ENCODE measurements around the gene HCFC1R1.

Gene HCFC1R1

DNA sequence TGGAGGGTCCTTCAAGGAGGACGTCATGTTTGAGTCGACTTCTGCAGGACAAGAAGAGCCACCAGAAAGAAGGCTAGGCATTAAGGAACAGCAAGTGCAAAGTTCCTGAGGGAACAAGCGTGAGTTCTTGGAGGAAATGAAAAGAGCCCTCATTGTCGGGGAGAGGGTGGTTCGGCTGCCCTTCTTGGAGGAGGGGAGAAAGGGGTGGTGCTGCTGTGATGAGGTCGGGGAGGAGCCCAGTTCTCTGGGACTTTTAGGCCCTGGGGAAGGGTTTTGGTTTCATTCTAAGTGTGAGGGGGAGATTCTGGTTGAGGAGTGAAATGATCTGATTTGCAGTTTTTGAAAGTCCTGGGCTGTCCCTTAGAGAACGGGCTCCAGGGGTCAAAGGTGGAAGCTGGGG is 8.9 kb upstream of the HCFC1R1 start:
- no peaks in the 10 kb centered on the region for H3K36me3 ChIP-seq (ENCODE audit: insufficient read depth, low read length)
- no peaks in the 10 kb centered on the region for H3K9me3 ChIP-seq (ENCODE audit: control insufficient read depth, insufficient read depth, low read length)
- peaks cover 4% of the 10 kb centered on the region; the same call in 1 of the 2 replicates for H3K4me1 ChIP-seq (ENCODE audit: insufficient read depth, low read length)
- H3K9ac ChIP-seq (ENCODE audit: low read depth, low read length) = no peak overlapping the region

DNA sequence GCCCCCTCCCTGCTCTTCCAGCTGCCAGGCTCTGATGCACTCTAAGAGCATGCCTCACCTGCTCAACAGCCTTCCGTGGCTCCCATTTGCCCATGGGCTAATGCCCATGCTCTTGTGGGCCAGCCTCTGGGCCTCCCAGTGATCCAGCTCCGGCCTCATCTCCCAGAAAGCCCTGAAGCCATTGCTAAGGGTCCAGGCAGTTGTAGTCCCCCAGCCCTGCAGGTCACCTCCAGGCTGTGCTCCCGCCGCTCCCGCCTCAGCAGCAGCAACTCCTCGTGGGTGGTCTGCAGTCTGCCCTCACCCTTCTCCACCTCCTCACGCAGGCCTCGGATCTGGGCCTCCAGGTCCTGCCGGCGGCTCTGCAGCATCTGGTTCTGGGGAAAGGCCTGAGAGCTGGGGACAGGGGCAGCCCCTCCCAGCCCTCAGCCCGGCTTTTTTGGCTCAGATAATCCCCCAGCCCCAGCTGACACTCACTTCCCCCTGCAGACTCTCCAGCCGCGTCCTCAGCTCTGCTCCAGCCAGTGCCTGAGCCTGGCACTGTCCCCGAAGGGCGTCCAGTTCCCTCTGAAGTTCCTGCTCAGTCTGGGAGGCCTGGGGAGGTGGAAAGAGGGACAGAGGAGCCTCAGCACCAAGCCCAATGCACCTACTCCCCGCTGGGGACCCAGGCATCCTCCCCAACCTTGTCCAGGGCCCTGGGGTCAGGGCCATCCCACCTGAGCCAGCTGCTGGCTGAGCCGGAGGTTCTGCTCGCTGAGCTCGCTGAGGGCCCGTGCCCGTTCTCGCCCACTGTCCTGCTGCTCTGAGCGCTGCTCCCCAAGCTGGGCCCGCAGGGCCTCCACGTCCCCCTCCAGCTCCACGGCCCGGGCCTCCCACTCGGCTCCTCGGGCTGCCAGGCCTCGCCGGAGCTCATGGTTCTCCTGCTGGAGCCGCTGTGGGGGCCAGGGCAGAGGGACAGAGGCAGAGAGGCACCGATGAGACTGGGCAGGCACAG is 6.8 kb upstream of the HCFC1R1 start:
- Histone ChIP-seq H3K36me3 (ENCODE audit: insufficient read depth, low read length) (no peaks in the 10 kb centered on the region), H3K9me3 (ENCODE audit: control insufficient read depth, insufficient read depth, low read length) (no peaks in the 10 kb centered on the region), H3K4me1 (ENCODE audit: insufficient read depth, low read length) (peaks cover 4% of the 10 kb centered on the region; the same call in 1 of the 2 replicates), H3K9ac (ENCODE audit: low read depth, low read length) (no peak overlapping the region)

DNA sequence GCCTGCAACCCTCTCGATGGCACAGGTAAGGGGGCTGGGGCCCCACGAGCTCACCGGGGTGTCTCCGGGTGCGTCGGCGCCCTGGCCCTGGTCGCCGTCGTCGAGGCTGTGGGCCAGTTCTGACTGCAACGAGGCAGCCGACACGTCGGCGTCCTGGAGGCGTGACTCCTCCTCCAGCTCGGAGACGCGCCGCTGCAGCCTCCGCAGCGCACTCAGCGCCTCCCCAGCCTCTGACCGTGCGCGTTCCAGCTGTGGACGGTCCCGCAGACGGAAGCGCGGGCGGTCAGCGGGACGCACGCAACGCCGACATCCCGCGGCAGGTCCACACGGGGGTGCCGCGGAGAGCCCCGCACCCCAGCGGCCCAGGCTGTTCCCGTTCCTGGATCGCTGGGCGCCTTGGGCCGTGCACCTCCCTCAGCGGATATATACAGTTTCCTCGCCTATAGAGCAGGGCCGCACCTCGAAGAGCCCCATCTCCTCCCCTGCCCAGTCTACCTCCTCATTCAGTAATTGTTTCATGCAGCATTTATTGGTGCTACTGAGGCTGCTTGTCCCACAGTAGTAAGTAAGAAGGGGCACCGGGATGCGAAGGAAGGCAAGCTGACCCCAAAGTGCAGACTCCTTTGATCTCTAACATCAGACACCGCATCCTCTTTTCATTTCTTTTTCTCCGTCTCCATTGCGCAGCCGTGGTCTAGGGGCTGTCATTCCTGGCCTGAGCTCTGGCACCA is 5.9 kb upstream of the HCFC1R1 start:
- H3K4me1 ChIP-seq (ENCODE audit: insufficient read depth, low read length) = peaks cover 4% of the 10 kb centered on the region; the same call in 1 of the 2 replicates
- no peaks in the 10 kb centered on the region for H3K36me3 ChIP-seq (ENCODE audit: insufficient read depth, low read length)
- H3K9ac ChIP-seq (ENCODE audit: low read depth, low read length) = no peak overlapping the region
- H3K9me3 ChIP-seq (ENCODE audit: control insufficient read depth, insufficient read depth, low read length) = no peaks in the 10 kb centered on the region

DNA sequence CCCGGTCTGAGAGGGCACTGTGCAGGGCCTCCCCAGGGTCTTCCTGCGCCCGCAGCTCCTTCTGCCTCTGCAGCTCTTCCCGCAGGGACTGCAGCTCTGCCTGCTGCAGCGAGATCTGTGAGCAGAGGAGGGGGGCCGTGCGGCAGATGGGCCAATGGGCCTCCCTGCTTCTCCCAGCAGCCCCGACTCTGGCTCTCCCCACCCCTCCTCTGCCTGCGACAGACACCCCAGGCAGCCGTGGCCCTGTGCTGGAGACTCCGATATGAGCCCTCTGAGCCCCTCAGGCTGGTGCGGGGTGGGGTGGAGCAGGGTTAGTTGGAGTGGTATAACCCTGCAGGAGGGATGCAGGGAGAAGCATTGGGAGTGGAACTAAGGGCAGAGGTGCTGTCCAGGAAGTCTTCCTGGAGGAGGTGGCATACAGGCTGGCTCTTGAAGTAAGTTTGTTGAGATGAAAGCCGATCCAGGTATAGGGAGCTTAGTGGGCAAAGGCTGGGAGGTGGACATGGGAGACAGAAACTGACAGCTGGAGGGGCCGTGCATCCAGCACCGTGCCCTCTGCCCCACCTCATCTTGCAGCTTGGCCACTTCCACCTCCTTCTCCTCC is 5.1 kb upstream of the HCFC1R1 start:
- Histone ChIP-seq H3K9ac (ENCODE audit: low read depth, low read length) (peak overlapping the region; percentile 36; the same call in 1 of the 2 replicates), H3K9me3 (ENCODE audit: control insufficient read depth, insufficient read depth, low read length) (no peaks in the 10 kb centered on the region), H3K36me3 (ENCODE audit: insufficient read depth, low read length) (no peaks in the 10 kb centered on the region), H3K4me1 (ENCODE audit: insufficient read depth, low read length) (peaks cover 4% of the 10 kb centered on the region; the same call in 1 of the 2 replicates)

DNA sequence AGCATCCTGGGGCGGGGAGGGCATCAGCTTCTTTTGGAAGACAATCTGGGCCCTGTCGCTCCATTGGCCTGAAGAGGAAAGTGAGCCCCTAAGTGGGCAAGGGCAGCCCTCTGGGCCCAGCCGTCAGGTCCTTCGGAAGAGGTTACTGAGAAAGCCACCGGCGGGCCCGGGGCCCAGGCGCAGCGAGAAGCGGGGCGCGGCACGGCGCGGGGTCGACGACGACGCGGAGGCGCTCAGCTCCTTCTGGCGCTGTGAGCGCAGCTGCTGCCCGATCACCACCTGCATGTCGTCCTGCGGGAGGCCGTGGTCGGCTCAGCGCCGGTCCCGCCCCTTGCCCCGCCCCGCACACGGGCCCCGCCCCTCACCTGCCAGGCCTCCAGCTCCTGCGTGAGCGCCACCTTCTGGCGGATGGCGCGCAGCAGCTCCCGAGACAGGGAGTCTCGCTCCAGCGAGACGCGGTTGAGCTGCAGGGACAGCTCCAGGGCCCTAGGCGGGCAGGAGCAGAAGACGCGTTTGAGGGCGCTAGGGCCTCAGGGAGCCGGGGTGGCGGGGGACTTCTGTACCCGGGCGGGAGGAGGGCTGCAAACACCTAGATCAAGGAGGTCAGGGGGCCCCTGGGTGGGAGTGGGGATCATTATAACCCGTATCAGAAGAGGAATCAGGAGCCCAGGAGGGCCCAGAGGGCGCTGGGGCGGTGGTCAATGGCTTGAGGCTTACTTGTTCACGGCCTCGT is 4.4 kb upstream of the HCFC1R1 start:
- Histone ChIP-seq H3K9me3 (ENCODE audit: control insufficient read depth, insufficient read depth, low read length) (no peaks in the 10 kb centered on the region), H3K9ac (ENCODE audit: low read depth, low read length) (peak overlapping the region; percentile 36; the same call in 1 of the 2 replicates), H3K4me1 (ENCODE audit: insufficient read depth, low read length) (peaks cover 4% of the 10 kb centered on the region; the same call in 1 of the 2 replicates), H3K36me3 (ENCODE audit: insufficient read depth, low read length) (no peaks in the 10 kb centered on the region)

DNA sequence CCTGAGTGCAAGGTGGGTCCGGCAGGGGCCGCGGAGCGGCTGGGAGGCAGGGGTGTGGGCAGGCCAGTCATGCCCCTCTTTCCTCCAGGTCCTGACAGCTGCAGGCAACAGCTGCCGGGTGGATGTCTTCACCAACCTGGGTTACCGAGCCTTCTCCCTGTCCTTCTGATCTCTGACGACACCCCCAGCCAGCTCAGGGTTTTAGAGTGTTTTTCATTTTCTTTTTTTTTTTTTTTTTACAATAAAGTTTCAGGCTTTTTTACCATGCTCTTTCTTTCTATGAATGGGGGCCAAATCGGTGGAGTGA is 3.7 kb upstream of the HCFC1R1 start:
- peaks cover 8% of the 10 kb centered on the region; the same call in 1 of the 2 replicates for H3K4me1 ChIP-seq (ENCODE audit: insufficient read depth, low read length)
- H3K9me3 ChIP-seq (ENCODE audit: control insufficient read depth, insufficient read depth, low read length) = no peaks in the 10 kb centered on the region
- no peak overlapping the region for H3K9ac ChIP-seq (ENCODE audit: low read depth, low read length)
- no peaks in the 10 kb centered on the region for H3K36me3 ChIP-seq (ENCODE audit: insufficient read depth, low read length)

DNA sequence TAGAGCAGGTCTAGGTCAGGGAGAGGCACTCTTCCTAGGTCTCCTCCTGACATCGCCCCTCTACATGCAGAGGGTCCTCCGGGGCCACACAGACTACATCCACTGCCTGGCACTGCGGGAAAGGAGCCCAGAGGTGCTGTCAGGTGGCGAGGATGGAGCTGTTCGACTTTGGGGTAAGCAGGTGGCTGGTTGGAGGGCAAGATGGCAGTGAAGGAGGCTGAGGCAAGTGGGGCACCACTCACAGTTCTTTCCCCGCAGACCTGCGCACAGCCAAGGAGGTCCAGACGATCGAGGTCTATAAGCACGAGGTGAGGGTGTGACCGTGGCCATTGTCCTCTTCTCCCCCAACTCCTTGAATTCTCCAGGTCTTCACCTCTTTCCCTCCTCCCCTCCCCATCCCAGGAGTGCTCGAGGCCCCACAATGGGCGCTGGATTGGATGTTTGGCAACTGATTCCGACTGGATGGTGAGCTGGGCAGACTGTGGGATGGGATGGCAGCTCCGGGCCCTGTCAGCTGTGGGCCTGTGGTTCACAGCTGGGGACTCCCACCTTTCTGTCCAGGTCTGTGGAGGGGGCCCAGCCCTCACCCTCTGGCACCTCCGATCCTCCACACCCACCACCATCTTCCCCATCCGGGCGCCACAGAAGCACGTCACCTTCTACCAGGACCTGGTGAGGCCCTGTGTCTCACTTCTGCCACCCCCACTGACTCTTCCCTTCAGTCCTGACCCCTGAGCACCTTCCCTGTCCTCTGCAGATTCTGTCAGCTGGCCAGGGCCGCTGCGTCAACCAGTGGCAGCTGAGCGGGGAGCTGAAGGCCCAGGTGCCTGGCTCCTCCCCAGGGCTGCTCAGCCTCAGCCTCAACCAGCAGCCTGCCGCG is 3.1 kb upstream of the HCFC1R1 start:
- peaks cover 8% of the 10 kb centered on the region; the same call in 1 of the 2 replicates for H3K4me1 ChIP-seq (ENCODE audit: insufficient read depth, low read length)
- H3K9me3 ChIP-seq (ENCODE audit: control insufficient read depth, insufficient read depth, low read length) = no peaks in the 10 kb centered on the region
- 0 out of 2 replicates have a peak, but pooled peaks cover 3% of the 10 kb centered on the region for H3K36me3 ChIP-seq (ENCODE audit: insufficient read depth, low read length)
- no peak overlapping the region for H3K9ac ChIP-seq (ENCODE audit: low read depth, low read length)

DNA sequence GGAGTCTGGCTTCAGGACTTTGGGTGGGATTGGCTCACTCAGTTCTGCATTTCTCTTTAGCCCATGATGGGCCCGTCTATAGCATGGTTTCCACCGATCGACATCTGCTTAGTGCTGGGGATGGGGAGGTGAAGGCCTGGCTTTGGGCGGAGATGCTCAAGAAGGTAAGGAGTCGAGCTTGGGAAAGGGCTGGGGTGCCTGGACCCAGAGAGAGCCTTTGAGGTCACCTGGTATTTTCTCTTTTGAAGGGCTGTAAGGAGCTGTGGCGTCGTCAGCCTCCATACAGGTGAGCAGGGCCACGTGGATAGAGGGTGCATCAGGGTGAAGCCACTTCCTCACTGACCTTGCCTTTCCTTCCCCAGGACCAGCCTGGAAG is 2.2 kb upstream of the HCFC1R1 start:
- Histone ChIP-seq H3K9me3 (ENCODE audit: control insufficient read depth, insufficient read depth, low read length) (no peaks in the 10 kb centered on the region), H3K9ac (ENCODE audit: low read depth, low read length) (no peak overlapping the region), H3K36me3 (ENCODE audit: insufficient read depth, low read length) (0 out of 2 replicates have a peak, but pooled peaks cover 5% of the 10 kb centered on the region), H3K4me1 (ENCODE audit: insufficient read depth, low read length) (peaks cover 4% of the 10 kb centered on the region; the same call in 1 of the 2 replicates)

DNA sequence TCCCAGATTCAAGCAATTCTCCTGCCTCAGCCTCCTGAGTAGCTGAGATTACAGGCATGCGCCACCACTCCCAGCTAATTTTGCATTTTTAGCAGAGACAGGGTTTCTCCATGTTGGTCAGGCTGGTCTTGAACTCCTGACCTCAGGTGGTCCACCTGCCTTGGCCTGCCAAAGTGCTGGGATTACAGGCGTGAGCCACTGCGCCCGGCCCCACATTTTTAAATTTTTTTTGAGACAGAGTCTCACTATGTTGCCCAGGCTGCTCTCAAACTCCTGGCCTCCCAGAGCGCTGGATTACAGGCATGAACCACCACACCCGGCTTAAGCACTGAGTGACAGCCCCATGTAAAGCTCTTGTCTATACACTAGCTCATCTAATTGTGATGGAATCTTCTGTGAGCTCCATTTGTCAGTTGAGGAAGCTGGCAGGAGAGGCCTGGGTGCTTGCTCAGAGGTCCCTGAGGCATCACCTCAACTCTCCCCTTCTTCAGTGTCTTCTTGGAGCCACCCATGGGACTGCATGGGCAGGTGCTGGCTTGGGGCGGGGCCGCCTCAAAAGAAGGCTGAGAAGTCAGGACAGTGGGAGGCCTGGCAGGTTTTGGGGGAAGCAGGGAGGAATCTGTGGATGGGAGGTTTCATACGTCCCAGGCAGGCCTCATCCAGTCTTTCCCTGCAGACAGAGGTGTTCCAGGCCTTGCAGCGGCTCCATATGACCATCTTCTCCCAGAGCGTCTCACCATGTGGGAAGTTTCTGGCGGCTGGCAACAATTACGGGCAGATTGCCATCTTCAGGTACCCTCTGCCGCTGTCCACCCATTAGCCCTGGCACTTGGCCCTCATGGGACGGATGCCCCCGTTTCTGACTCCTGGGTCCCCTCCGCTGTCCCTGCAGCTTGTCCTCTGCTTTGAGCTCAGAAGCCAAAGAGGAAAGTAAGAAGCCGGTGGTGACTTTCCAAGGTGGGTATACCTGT is 1.6 kb upstream of the HCFC1R1 start:
- Histone ChIP-seq H3K9ac (ENCODE audit: low read depth, low read length) (no peak overlapping the region), H3K9me3 (ENCODE audit: control insufficient read depth, insufficient read depth, low read length) (no peaks in the 10 kb centered on the region), H3K4me1 (ENCODE audit: insufficient read depth, low read length) (peaks cover 4% of the 10 kb centered on the region; the same call in 1 of the 2 replicates), H3K36me3 (ENCODE audit: insufficient read depth, low read length) (0 out of 2 replicates have a peak, but pooled peaks cover 5% of the 10 kb centered on the region)

DNA sequence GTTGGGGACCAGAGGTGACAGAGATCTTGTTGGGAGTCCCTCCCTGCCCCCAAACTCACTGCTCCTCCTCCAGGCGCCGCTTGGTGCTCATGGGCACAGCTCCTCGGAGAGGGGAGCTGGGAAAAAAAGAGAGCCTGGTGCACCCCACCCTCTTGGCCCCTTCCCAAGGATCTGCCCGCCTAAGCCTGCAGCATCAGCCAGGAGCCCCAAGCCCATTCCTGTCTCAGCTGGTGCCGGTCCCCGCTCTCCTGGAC is 400 bp downstream of the HCFC1R1 start:
- H3K9ac ChIP-seq (ENCODE audit: low read depth, low read length) = peak overlapping the region; percentile 84
- H3K9me3 ChIP-seq (ENCODE audit: control insufficient read depth, insufficient read depth, low read length) = no peaks in the 10 kb centered on the region
- H3K36me3 ChIP-seq (ENCODE audit: insufficient read depth, low read length) = 0 out of 2 replicates have a peak, but pooled peaks cover 5% of the 10 kb centered on the region
- peaks cover 4% of the 10 kb centered on the region; the same call in 1 of the 2 replicates for H3K4me1 ChIP-seq (ENCODE audit: insufficient read depth, low read length)

DNA sequence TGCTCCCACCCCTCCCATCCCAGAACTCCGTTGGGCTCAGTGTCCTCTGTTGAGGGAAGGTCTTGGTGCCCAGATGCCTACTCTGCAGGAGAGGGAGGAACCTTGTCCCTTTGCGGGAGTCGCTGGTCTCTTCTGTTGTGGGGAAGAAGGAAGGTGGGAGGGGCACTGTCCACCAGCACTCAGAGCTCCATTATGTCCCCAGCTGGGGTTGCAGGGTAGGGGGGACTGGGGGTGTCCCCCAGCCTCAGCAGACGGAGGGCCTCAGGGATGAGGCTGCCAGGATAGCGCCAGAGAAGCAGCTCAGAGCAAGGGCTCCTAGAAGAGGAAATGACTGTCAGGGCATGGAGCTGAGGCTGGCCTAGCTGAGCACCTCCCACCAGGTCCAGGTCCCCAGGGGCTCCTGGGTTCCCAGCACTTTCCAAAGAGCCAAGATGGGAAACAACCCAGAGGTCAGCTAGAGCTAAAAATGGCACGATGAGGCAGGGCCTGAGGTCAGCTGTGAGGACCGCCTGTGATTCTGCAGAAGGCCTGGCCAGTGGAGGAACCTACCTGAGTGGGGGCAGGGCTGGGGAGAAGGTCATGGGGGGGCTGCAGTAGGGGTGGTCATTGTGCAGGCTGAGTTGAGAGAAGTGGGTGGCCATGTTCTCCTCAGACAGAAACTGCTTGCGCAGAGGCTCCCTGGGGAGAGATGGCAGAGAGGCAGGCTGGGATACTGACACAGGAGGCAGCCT is 893 bp downstream of the HCFC1R1 start:
- Histone ChIP-seq H3K9ac (ENCODE audit: low read depth, low read length) (peak overlapping the region; percentile 84), H3K36me3 (ENCODE audit: insufficient read depth, low read length) (0 out of 2 replicates have a peak, but pooled peaks cover 5% of the 10 kb centered on the region), H3K9me3 (ENCODE audit: control insufficient read depth, insufficient read depth, low read length) (no peaks in the 10 kb centered on the region), H3K4me1 (ENCODE audit: insufficient read depth, low read length) (peaks cover 4% of the 10 kb centered on the region; the same call in 1 of the 2 replicates)

DNA sequence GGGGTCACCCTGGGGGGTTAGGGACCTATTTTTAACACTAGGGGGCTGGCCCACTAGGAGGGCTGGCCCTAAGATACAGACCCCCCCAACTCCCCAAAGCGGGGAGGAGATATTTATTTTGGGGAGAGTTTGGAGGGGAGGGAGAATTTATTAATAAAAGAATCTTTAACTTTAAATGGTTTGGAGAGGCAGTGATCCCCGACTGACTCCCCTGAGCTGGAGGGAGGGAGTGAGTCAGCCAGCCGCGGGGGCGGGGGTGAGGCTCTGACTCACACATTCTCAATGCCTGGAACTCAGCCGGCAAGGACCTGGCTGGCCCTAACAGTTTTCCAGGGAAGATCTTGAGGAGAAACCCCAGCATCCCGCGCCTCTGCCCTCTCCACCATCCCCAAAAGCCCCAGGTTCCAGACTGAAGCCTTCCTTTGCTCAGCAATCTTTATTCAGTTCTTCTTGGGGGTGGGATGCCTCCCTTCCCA is 1.5 kb downstream of the HCFC1R1 start:
- Histone ChIP-seq H3K9ac (ENCODE audit: low read depth, low read length) (peak overlapping the region; percentile 85), H3K9me3 (ENCODE audit: control insufficient read depth, insufficient read depth, low read length) (no peaks in the 10 kb centered on the region), H3K36me3 (ENCODE audit: insufficient read depth, low read length) (0 out of 2 replicates have a peak, but pooled peaks cover 5% of the 10 kb centered on the region), H3K4me1 (ENCODE audit: insufficient read depth, low read length) (peaks cover 4% of the 10 kb centered on the region; the same call in 1 of the 2 replicates)
